HepG2 (cell line): ENCODE results near the gene KHK. TPM values are rescaled to one million over a fixed set of nuclear protein-coding genes. Genes with fewer than 3 reads are reported as not detected.

ENCODE experiments used
- ATF2 ChIP-seq: sonication (generic); formaldehyde crosslinking; IDR thresholded peaks from 2 replicates; pipeline ENCODE4 v1.4.0; 2020; ENCODE audit warnings: missing genetic modification reagents
- CC2D1A ChIP-seq: sonication (generic); formaldehyde crosslinking; IDR thresholded peaks from 2 replicates; pipeline ENCODE4 v1.8.1; 2023; ENCODE audit warnings: mild to moderate bottlenecking, missing genetic modification reagents
- KLF13 ChIP-seq: sonication (generic); formaldehyde crosslinking; IDR thresholded peaks from 2 replicates; pipeline ENCODE4 v1.4.0; 2020; ENCODE audit warnings: mild to moderate bottlenecking, missing genetic modification reagents
- MXD4 ChIP-seq: IDR thresholded peaks from 2 replicates; pipeline ENCODE4 v1.6.1; 2016; ENCODE audit warnings: mild to moderate bottlenecking, missing biosample characterization, missing genetic modification reagents
- NONO ChIP-seq, 2 experiments: fragments of 450-650 bp in 1 of 2; sonication (generic) in 1 of 2; formaldehyde crosslinking in 1 of 2; IDR thresholded peaks in 1 of 2; conservative IDR thresholded peaks in 1 of 2; 2 replicates each; pipeline versions ENCODE4 v1.6.1 to v1.8.0; 2017 to 2022; ENCODE audit warnings: mild to moderate bottlenecking in 1 of 2, missing genetic modification reagents in 1 of 2, moderate library complexity in 1 of 2
- POLR2AphosphoS5 ChIP-seq: IDR thresholded peaks from 2 replicates; pipeline ENCODE4 v1.6.1; 2012; ENCODE audit warnings: low read depth, low read length
- PPARG ChIP-seq: conservative IDR thresholded peaks from 2 replicates; pipeline ENCODE4 v1.6.1; 2016; ENCODE audit warnings: missing biosample characterization, missing genetic modification reagents
- PRDM4 ChIP-seq: sonication (generic); formaldehyde crosslinking; IDR thresholded peaks from 2 replicates; pipeline ENCODE4 v1.9.0; 2021; ENCODE audit warnings: missing genetic modification reagents, borderline replicate concordance
- SOX5 ChIP-seq: IDR thresholded peaks from 2 replicates; pipeline ENCODE4 v1.6.1; 2016; ENCODE audit warnings: borderline replicate concordance
- TEAD3 ChIP-seq: optimal IDR thresholded peaks from 2 replicates; pipeline ENCODE3; 2016; ENCODE audit warnings: borderline replicate concordance
- TP53 ChIP-seq: sonication (generic); formaldehyde crosslinking; conservative IDR thresholded peaks from 2 replicates; pipeline ENCODE4 v1.4.0; 2020; ENCODE audit warnings: missing genetic modification reagents
- ZBTB1 ChIP-seq: sonication (generic); formaldehyde crosslinking; IDR thresholded peaks from 2 replicates; pipeline ENCODE4 v1.4.0; 2020; ENCODE audit warnings: missing genetic modification reagents, borderline replicate concordance
- ZBTB3 ChIP-seq: sonication (generic); formaldehyde crosslinking; IDR thresholded peaks from 2 replicates; pipeline ENCODE4 v1.4.0; 2020; ENCODE audit warnings: low read depth, mild to moderate bottlenecking, moderate library complexity, missing genetic modification reagents, borderline replicate concordance
- ZEB1 ChIP-seq: IDR thresholded peaks from 2 replicates; pipeline ENCODE4 v1.6.1; 2012; ENCODE audit warnings: mild to moderate bottlenecking, low read depth, inconsistent platforms; ENCODE audit not compliant: insufficient replicate concordance
- ZNF317 ChIP-seq: sonication (generic); formaldehyde crosslinking; IDR thresholded peaks from 2 replicates; pipeline ENCODE4 v1.5.0; 2020; ENCODE audit warnings: mild to moderate bottlenecking, missing genetic modification reagents
- ZNF484 ChIP-seq: sonication (generic); formaldehyde crosslinking; IDR thresholded peaks from 2 replicates; pipeline ENCODE4 v1.5.1; 2020; ENCODE audit warnings: mild to moderate bottlenecking, low read depth, missing genetic modification reagents, borderline replicate concordance
- ZNF574 ChIP-seq: sonication (generic); formaldehyde crosslinking; IDR thresholded peaks from 2 replicates; pipeline ENCODE4 v1.4.0; 2020; ENCODE audit warnings: missing genetic modification reagents
- ZNF704 ChIP-seq: sonication (generic); formaldehyde crosslinking; IDR thresholded peaks from 2 replicates; pipeline ENCODE4 v1.8.1; 2023; ENCODE audit warnings: mild to moderate bottlenecking, inconsistent platforms, moderate library complexity, missing genetic modification reagents, borderline replicate concordance
- ZNF713 ChIP-seq: sonication (generic); formaldehyde crosslinking; IDR thresholded peaks from 2 replicates; pipeline ENCODE4 v1.4.0; 2020; ENCODE audit warnings: mild to moderate bottlenecking, missing genetic modification reagents
- ZNF773 ChIP-seq: sonication (generic); formaldehyde crosslinking; IDR thresholded peaks from 2 replicates; pipeline ENCODE4 v1.4.0; 2020; ENCODE audit warnings: missing genetic modification reagents, borderline replicate concordance
- ZNF850 ChIP-seq: sonication (generic); formaldehyde crosslinking; conservative IDR thresholded peaks from 2 replicates; pipeline ENCODE4 v1.9.0; 2021; ENCODE audit warnings: mild to moderate bottlenecking, missing genetic modification reagents
- polyA plus RNA-seq, 8 experiments: library from polyadenylated mRNA; depleted of rRNA in 3 of 8; stranded (reverse) in 7 of 8; unstranded in 1 of 8; fragments of >200 nt; fragmentation: Illumina TruSeq in 4 of 8; extraction: Trizol in 4 of 8; gene quantifications; 2 replicates each; pipeline versions ENCODE4 v1.2.1 to v1.2.3, GENCODE V29; 2011 to 2016; ENCODE audit warnings: low read depth in 4 of 8, missing spikeins in 1 of 8, mixed read lengths in 1 of 8; ENCODE audit not compliant: insufficient read depth in 1 of 8
- total RNA-seq, 5 experiments: library from RNA; depleted of rRNA; stranded (reverse); fragments of >200 nt; fragmentation: Illumina TruSeq; extraction: Trizol; gene quantifications; 2 replicates each; pipeline ENCODE4 v1.2.3, GENCODE V29; 2016; ENCODE audit warnings: low read depth in 1 of 5

The KHK gene
- total and polyA plus RNA-seq, 2 of the 13 experiments (the other 11 are each of a cell fraction or from before 2014, with no cell fraction given), result 40.9 to 99.2 TPM

- no peak for TF ChIP-seq PRDM4 (CRISPR knock-in tag)
- peak; percentile 35; the same call in 1 of the 2 replicates for TF ChIP-seq ZNF317
- TF ChIP-seq MXD4 (CRISPR knock-in tag), result peak; percentile 55; the same call in 1 of the 2 replicates
- peak; percentile 63 for TF ChIP-seq ZNF574
- 0 out of 2 replicates have a peak, but pooled peaks have one; percentile 14 for TF ChIP-seq KLF13
- no peak for TF ChIP-seq ZBTB3
- no peak for TF ChIP-seq PPARG (CRISPR knock-in tag)
- peak; percentile 32; the same call in 1 of the 2 replicates for TF ChIP-seq ZNF704
- TF ChIP-seq ZNF850 (CRISPR knock-in tag), result no peak; the same call in 1 of the 2 replicates
- no peak for TF ChIP-seq CC2D1A (CRISPR knock-in tag)
- TF ChIP-seq ZNF484 (CRISPR knock-in tag), result no peak
- peak; percentile 9 for TF ChIP-seq TEAD3
- peak; percentile 70; the same call in 1 of the 2 replicates for TF ChIP-seq ZNF713
- no peak for TF ChIP-seq ZBTB1
- TF ChIP-seq ZNF773 (CRISPR knock-in tag), result no peak; the same call in 1 of the 2 replicates
- no peak for TF ChIP-seq ATF2 (CRISPR knock-in tag)
- TF ChIP-seq TP53 (CRISPR knock-in tag), result 0 out of 2 replicates have a peak, but pooled peaks have one; percentile 38
- TF ChIP-seq ZEB1, result peak; percentile 48
- TF ChIP-seq NONO (IDR thresholded peaks at IDR 0.05), result no peak
- TF ChIP-seq NONO (CRISPR knock-in tag; conservative IDR thresholded peaks at IDR 0.05), result peak; percentile 45; the same call in 1 of the 2 replicates
- TF ChIP-seq SOX5 (CRISPR knock-in tag), result no peak
- TF ChIP-seq POLR2AphosphoS5, result peak; percentile 60
Measured at GRCh38 chr2:27123302-27124150, 37.0 kb downstream of the KHK start, which contains the start of gene ABHD1 (continued).
